Sigmoid colon (tissue), 7 donors: ENCODE data around the gene ZBTB24. TPM values are rescaled to one million over a fixed set of nuclear protein-coding genes. Genes with fewer than 3 reads are reported as not detected.
"Not testable (repeated sequence)": the region's sequence is repeated elsewhere in the genome, so short reads cannot be mapped to it uniquely, and the experiment has no call there.

ENCODE experiments used
- DNase-seq: peaks from one replicate; pipeline ENCODE4 v3.0.0-alpha.2; 2019
- H3K27ac ChIP-seq, 4 donors: fragments of 200-600 bp; sonication (generic); one replicate each; pipeline ENCODE4 v1.5.1; 2016 to 2019; ENCODE audit warnings: mild to moderate bottlenecking in 1 of 4
- H3K27me3 ChIP-seq, 3 donors: fragments of 200-600 bp; sonication (generic); one replicate each; pipeline ENCODE4 v1.5.1; 2019; ENCODE audit warnings: mild to moderate bottlenecking in 1 of 3
- H3K36me3 ChIP-seq, 4 donors: fragments of 200-600 bp; sonication (generic); one replicate each; pipeline ENCODE4 v1.5.1; 2016 to 2019
- H3K4me1 ChIP-seq, 4 donors: fragments of 200-600 bp; sonication (generic); one replicate each; pipeline ENCODE4 v1.5.1; 2017 to 2019
- H3K4me3 ChIP-seq, 4 donors: fragments of 200-600 bp; sonication (generic); one replicate each; pipeline ENCODE4 v1.5.1; 2017 to 2019; ENCODE audit warnings: mild to moderate bottlenecking in 2 of 4, moderate library complexity in 1 of 4
- H3K9me3 ChIP-seq, 4 donors: fragments of 200-600 bp in 3 of 4; sonication (generic) in 3 of 4; one replicate each; pipeline versions ENCODE4 v1.5.1 to v1.6.1; 2013 to 2019
- EP300 ChIP-seq, 4 donors: sonication (generic); formaldehyde crosslinking; IDR thresholded peaks; one replicate each; pipeline ENCODE4 v1.6.1; 2017; ENCODE audit warnings: antibody characterized with exemption in 4 of 4
- POLR2A ChIP-seq, 2 donors: fragments of 450-650 bp; IDR thresholded peaks; one replicate each; pipeline ENCODE4 v1.6.1; 2016; ENCODE audit warnings: antibody characterized with exemption in 2 of 2, mild to moderate bottlenecking in 2 of 2, moderate library complexity in 2 of 2
- POLR2AphosphoS5 ChIP-seq, 4 donors: sonication (generic); formaldehyde crosslinking; IDR thresholded peaks; one replicate each; pipeline ENCODE4 v1.6.1; 2017; ENCODE audit warnings: antibody characterized with exemption in 4 of 4
- WGBS, 2 donors: extraction: QIAGEN DNeasy Blood & Tissue Kit; methylation state at CpG; one replicate each; pipeline ENCODE4 v1.1.7; 2013; 5-methylcytosine and 5-hydroxymethylcytosine counted together
- intact Hi-C: fragments of 100-400 bp; cut with DNase I; formaldehyde crosslinking; loops from one replicate; pipeline ENCODE4 v1.15.1; 2023
- polyA plus RNA-seq, 3 donors: library from polyadenylated mRNA; stranded (reverse); fragments of 200-250 nt; gene quantifications; one replicate each; pipeline ENCODE4 v1.2.3, GENCODE V29; 2013
- total RNA-seq, 4 donors: library from RNA; depleted of rRNA; stranded (reverse); fragments of >200 nt; gene quantifications; one replicate each; pipeline ENCODE4 v1.1.0, GENCODE V29; 2016
- TF ChIP-seq, protein P1 (sequence below), 4 experiments: fragments of 450-650 bp in 3 of 4; fragments of 200-600 bp in 1 of 4; IDR thresholded peaks; one replicate each; pipeline ENCODE4 v1.5.1; 2016 to 2019; ENCODE audit warnings: antibody characterized with exemption in 4 of 4, mild to moderate bottlenecking in 3 of 4, moderate library complexity in 2 of 4
- donor health status: healthy with polysubstance abuse.
- donor health status: Bipolar disorder and iron deficiency.
- donor health status: healthy.

ZBTB24 gene
- total and polyA plus RNA-seq, 7 donors: 2.1 to 8.2 (median 5.1) TPM

DNA sequence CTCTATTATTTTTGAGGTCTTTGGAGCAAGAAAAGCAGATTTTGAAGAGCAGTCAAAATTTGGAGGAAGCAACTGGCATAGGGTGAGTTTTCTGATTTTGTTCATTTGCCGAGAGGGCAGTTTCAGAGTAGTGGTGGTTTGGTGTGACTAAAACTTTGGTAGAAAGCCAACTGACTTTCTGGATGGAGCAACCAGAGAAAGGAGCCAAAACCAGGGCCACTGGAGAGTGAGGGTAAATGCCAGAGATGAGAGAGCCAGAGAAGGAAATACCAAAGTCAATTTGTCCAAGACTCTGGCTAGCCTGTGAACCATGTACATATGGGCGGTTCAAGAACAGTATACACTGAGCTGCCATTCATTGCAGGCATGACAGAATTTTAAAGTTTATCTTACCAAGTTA, 40.5 kb upstream of the ZBTB24 start:
- Histone ChIP-seq H3K4me1 (no peaks in the 10 kb centered on the region), H3K9me3 (no peaks in the 10 kb centered on the region), H3K36me3 (no peaks in the 10 kb centered on the region), H3K27me3 (no peaks in the 10 kb centered on the region), H3K27ac (no peak overlapping the region), H3K4me3 (no peak overlapping the region)
- no peak for TF ChIP-seq EP300 (IDR thresholded peaks at IDR 0.05)
- TF ChIP-seq, protein P1, sequence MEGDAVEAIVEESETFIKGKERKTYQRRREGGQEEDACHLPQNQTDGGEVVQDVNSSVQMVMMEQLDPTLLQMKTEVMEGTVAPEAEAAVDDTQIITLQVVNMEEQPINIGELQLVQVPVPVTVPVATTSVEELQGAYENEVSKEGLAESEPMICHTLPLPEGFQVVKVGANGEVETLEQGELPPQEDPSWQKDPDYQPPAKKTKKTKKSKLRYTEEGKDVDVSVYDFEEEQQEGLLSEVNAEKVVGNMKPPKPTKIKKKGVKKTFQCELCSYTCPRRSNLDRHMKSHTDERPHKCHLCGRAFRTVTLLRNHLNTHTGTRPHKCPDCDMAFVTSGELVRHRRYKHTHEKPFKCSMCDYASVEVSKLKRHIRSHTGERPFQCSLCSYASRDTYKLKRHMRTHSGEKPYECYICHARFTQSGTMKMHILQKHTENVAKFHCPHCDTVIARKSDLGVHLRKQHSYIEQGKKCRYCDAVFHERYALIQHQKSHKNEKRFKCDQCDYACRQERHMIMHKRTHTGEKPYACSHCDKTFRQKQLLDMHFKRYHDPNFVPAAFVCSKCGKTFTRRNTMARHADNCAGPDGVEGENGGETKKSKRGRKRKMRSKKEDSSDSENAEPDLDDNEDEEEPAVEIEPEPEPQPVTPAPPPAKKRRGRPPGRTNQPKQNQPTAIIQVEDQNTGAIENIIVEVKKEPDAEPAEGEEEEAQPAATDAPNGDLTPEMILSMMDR (IDR thresholded peaks at IDR 0.05): no peak
- TF ChIP-seq POLR2A (IDR thresholded peaks at IDR 0.05): no peak
- no peak for TF ChIP-seq POLR2AphosphoS5 (IDR thresholded peaks at IDR 0.05)
- intact Hi-C loops: loop anchor here (10.0 kb wide), 1 partner anchor 521 kb away; no protein-coding TSS in a partner anchor
- 77 to 94% methylated on average over 2 of the region's 2 CpGs for WGBS, 2 donors
- DNase-seq: no peak

GRCh38 chr6:109521080-109521479, 38.1 kb upstream of the ZBTB24 start:
- no peak for TF ChIP-seq POLR2AphosphoS5 (IDR thresholded peaks at IDR 0.05)
- TF ChIP-seq EP300 (IDR thresholded peaks at IDR 0.05): no peak
- TF ChIP-seq, protein P1 (IDR thresholded peaks at IDR 0.05): no peak
- no peak overlapping the region for H3K4me3 ChIP-seq
- DNase-seq: no peak
- H3K4me1 ChIP-seq: no peaks in the 10 kb centered on the region
- no peaks in the 10 kb centered on the region for H3K27me3 ChIP-seq
- intact Hi-C loops: loop anchor here (10.0 kb wide), 1 partner anchor 524 kb away; no protein-coding TSS in a partner anchor
- H3K36me3 ChIP-seq: no peaks in the 10 kb centered on the region
- H3K27ac ChIP-seq: no peak overlapping the region
- no peaks in the 10 kb centered on the region for H3K9me3 ChIP-seq
- WGBS, 2 donors: 68 to 88% methylated on average over 3 of the region's 3 CpGs

GRCh38 chr6:109519647-109520046, 36.6 kb upstream of the ZBTB24 start:
- not testable (repeated sequence) for DNase-seq, H3K27ac ChIP-seq, H3K36me3 ChIP-seq, H3K4me1 ChIP-seq, H3K27me3 ChIP-seq, H3K4me3 ChIP-seq, H3K9me3 ChIP-seq
- intact Hi-C loops: loop anchor here (10.0 kb wide), 1 partner anchor 525 kb away; no protein-coding TSS in a partner anchor

DNA sequence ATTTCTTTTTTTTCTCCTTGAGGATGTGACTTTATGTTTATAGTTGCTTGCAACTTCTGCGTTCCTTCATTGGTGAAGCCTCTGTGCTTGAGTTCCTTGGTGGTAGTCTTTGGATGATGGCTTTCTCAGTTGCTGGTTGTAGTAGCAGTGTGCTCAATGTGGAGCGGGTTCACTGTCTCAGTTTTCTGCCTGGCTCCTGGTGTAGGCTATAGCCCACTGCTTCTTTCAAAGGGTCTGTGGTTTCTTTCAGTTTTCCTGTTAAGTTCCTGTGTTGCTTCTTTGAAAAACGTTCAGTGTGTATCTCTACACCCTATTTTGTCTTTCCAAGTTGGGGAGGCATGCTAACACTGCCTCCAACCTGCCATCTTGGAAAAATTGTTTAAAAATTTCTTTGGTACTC, 33.9 kb upstream of the ZBTB24 start:
- DNase-seq: no peak
- Histone ChIP-seq H3K4me1 (no peaks in the 10 kb centered on the region), H3K27ac (no peak overlapping the region), H3K27me3 (no peaks in the 10 kb centered on the region), H3K4me3 (no peak overlapping the region), H3K36me3 (no peaks in the 10 kb centered on the region), H3K9me3 (no peaks in the 10 kb centered on the region)
- TF ChIP-seq EP300 (IDR thresholded peaks at IDR 0.05) (no peak), POLR2AphosphoS5 (IDR thresholded peaks at IDR 0.05) (no peak), POLR2A (IDR thresholded peaks at IDR 0.05) (no peak)
- TF ChIP-seq, protein P1 (IDR thresholded peaks at IDR 0.05): no peak
- WGBS, 2 donors: 64 to 85% methylated on average over 3 of the region's 3 CpGs
- intact Hi-C loops: no loop called here

- Histone ChIP-seq H3K27ac (no peak overlapping the region), H3K4me1 (no peaks in the 10 kb centered on the region), H3K36me3 (no peaks in the 10 kb centered on the region), H3K27me3 (no peaks in the 10 kb centered on the region), H3K4me3 (no peak overlapping the region), H3K9me3 (no peaks in the 10 kb centered on the region)
- no peak for DNase-seq
- 47 to 67% methylated on average over 6 of the region's 6 CpGs for WGBS, 2 donors
- intact Hi-C loops: no loop called here
- no peak for TF ChIP-seq POLR2A (IDR thresholded peaks at IDR 0.05)
- TF ChIP-seq, protein P1 (IDR thresholded peaks at IDR 0.05): no peak
- TF ChIP-seq EP300 (IDR thresholded peaks at IDR 0.05): no peak
- no peak for TF ChIP-seq POLR2AphosphoS5 (IDR thresholded peaks at IDR 0.05)
Observed at GRCh38 chr6:109515781-109516409, 32.9 kb upstream of the ZBTB24 start.
